GM23338 (cell line): ENCODE data around the gene KIF3B.

Source experiments
- CREB1 ChIP-seq: fragments of 250-450 bp; sonication (Bioruptor Pico); IDR thresholded peaks from 2 replicates; pipeline ENCODE4 v1.5.0; 2020; ENCODE audit warnings: low read depth, mild to moderate bottlenecking, moderate library complexity
- EZH2 ChIP-seq: fragments of 200-600 bp; sonication (generic); IDR thresholded peaks from one replicate; pipeline ENCODE4 v1.8.0; 2017; ENCODE audit warnings: antibody characterized with exemption, mild to moderate bottlenecking, low read depth; ENCODE audit not compliant: unreplicated experiment
- EZH2phosphoT487 ChIP-seq: fragments of 200-600 bp; sonication (generic); IDR thresholded peaks from one replicate; pipeline ENCODE4 v1.8.1; 2018; ENCODE audit warnings: antibody characterized with exemption; ENCODE audit not compliant: unreplicated experiment
- TF ChIP-seq, protein P1 (sequence below), 2 experiments: fragments of 200-600 bp in 1 of 2; sonication (generic) in 1 of 2; conservative IDR thresholded peaks; 2 replicates each; pipeline versions ENCODE4 v1.5.1 to v1.6.1; 2016 to 2017; ENCODE audit warnings: antibody characterized with exemption in 2 of 2, low read depth in 2 of 2, mild to moderate bottlenecking in 2 of 2, moderate library complexity in 1 of 2
- TF ChIP-seq, protein P2 (sequence below): IDR thresholded peaks from one replicate; pipeline ENCODE4 v1.6.1; 2018; ENCODE audit warnings: antibody characterized with exemption; ENCODE audit not compliant: unreplicated experiment

DNA sequence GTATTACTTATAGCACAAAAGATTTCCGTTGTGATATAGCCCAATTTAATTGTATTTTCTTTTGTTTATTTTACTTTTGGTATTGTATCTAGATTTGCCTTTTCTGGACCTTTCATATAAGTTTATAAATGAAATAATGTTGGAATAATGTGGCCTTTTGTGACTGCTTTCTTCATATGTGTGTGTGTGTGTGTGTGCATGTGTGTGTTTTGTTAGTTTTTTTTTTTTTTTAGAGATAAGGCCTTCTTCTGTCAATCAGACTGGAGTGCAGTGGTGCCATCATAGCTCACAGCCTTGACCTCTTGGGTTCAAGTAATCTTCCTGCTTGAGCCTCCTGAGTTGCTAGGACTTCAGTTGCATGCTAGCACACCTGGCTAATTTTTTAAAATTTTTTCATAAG lies 42.9 kb downstream of the KIF3B start:
- TF ChIP-seq, protein P1, sequence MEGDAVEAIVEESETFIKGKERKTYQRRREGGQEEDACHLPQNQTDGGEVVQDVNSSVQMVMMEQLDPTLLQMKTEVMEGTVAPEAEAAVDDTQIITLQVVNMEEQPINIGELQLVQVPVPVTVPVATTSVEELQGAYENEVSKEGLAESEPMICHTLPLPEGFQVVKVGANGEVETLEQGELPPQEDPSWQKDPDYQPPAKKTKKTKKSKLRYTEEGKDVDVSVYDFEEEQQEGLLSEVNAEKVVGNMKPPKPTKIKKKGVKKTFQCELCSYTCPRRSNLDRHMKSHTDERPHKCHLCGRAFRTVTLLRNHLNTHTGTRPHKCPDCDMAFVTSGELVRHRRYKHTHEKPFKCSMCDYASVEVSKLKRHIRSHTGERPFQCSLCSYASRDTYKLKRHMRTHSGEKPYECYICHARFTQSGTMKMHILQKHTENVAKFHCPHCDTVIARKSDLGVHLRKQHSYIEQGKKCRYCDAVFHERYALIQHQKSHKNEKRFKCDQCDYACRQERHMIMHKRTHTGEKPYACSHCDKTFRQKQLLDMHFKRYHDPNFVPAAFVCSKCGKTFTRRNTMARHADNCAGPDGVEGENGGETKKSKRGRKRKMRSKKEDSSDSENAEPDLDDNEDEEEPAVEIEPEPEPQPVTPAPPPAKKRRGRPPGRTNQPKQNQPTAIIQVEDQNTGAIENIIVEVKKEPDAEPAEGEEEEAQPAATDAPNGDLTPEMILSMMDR (conservative IDR thresholded peaks at IDR 0.05; ENCODE audit: low read depth in 2 of 2) = no peak
- TF ChIP-seq EZH2phosphoT487 (no peak), EZH2 (no peak), CREB1 (no peak)
- TF ChIP-seq, protein P2, sequence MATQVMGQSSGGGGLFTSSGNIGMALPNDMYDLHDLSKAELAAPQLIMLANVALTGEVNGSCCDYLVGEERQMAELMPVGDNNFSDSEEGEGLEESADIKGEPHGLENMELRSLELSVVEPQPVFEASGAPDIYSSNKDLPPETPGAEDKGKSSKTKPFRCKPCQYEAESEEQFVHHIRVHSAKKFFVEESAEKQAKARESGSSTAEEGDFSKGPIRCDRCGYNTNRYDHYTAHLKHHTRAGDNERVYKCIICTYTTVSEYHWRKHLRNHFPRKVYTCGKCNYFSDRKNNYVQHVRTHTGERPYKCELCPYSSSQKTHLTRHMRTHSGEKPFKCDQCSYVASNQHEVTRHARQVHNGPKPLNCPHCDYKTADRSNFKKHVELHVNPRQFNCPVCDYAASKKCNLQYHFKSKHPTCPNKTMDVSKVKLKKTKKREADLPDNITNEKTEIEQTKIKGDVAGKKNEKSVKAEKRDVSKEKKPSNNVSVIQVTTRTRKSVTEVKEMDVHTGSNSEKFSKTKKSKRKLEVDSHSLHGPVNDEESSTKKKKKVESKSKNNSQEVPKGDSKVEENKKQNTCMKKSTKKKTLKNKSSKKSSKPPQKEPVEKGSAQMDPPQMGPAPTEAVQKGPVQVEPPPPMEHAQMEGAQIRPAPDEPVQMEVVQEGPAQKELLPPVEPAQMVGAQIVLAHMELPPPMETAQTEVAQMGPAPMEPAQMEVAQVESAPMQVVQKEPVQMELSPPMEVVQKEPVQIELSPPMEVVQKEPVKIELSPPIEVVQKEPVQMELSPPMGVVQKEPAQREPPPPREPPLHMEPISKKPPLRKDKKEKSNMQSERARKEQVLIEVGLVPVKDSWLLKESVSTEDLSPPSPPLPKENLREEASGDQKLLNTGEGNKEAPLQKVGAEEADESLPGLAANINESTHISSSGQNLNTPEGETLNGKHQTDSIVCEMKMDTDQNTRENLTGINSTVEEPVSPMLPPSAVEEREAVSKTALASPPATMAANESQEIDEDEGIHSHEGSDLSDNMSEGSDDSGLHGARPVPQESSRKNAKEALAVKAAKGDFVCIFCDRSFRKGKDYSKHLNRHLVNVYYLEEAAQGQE = no peak
